ENCODE measurements around the gene TRERF1.
"Not testable (repeated sequence)": the region's sequence is repeated elsewhere in the genome, so short reads cannot be mapped to it uniquely, and the experiment has no call there.

The TRERF1 gene

GRCh38 chr6:42210551-42210950, 241.2 kb downstream of the TRERF1 start:
- DNase-seq: no peak

- DNase-seq: not testable (repeated sequence)
Observed at GRCh38 chr6:42207559-42207958, 244.2 kb downstream of the TRERF1 start.

- no peak for DNase-seq
Observed at GRCh38 chr6:42204768-42205282, 246.9 kb downstream of the TRERF1 start.

GRCh38 chr6:42203183-42203582, 248.5 kb downstream of the TRERF1 start:
- no peak for DNase-seq

GRCh38 chr6:42202131-42202915, 249.4 kb downstream of the TRERF1 start:
- DNase-seq: not testable (repeated sequence)

- DNase-seq: no peak
Observed at GRCh38 chr6:42201382-42201781, 250.3 kb downstream of the TRERF1 start.

GRCh38 chr6:42200035-42200434, 251.7 kb downstream of the TRERF1 start:
- no peak for DNase-seq

GRCh38 chr6:42199106-42199981, 252.4 kb downstream of the TRERF1 start:
- no peak for DNase-seq

- DNase-seq: peak; percentile 71
Observed at GRCh38 chr6:42197555-42198362, 254.0 kb downstream of the TRERF1 start.

- no peak for DNase-seq
Observed at GRCh38 chr6:42195415-42195814, 256.3 kb downstream of the TRERF1 start.

- no peak for DNase-seq
Observed at GRCh38 chr6:42194056-42194455, 257.7 kb downstream of the TRERF1 start.

GRCh38 chr6:42193491-42193894, 258.2 kb downstream of the TRERF1 start:
- DNase-seq: no peak

- not testable (repeated sequence) for DNase-seq
Observed at GRCh38 chr6:42192385-42192784, 259.3 kb downstream of the TRERF1 start.

- DNase-seq: no peak
Observed at GRCh38 chr6:42190554-42191183, 261.1 kb downstream of the TRERF1 start.

- DNase-seq: no peak
Observed at GRCh38 chr6:42188406-42188805, 263.3 kb downstream of the TRERF1 start.

GRCh38 chr6:42185597-42185996, 266.1 kb downstream of the TRERF1 start:
- DNase-seq: no peak

GRCh38 chr6:42184475-42184874, 267.3 kb downstream of the TRERF1 start:
- no peak for DNase-seq

- no peak for DNase-seq
Observed at GRCh38 chr6:42182101-42182500, 269.6 kb downstream of the TRERF1 start.

- no peak for DNase-seq
Observed at GRCh38 chr6:42179945-42180313, 271.8 kb downstream of the TRERF1 start.

- no peak for DNase-seq
Observed at GRCh38 chr6:42179261-42179944, 272.3 kb downstream of the TRERF1 start.

- DNase-seq: no peak
Observed at GRCh38 chr6:42177514-42178364, 274.0 kb downstream of the TRERF1 start.

Data from activated effector memory CD4-positive, alpha-beta T cell treated with anti-CD3 and anti-CD28 coated beads, Interleukin-2, amount 50 U/mL, for 16 hours (primary cell).